ENCODE data around the gene JAZF1. TPM values are rescaled to one million over a fixed set of nuclear protein-coding genes. Genes with fewer than 3 reads are reported as not detected.

Gene JAZF1
- total and polyA plus RNA-seq, 10 of the 15 experiments (the other 5 are each of a cell fraction or from before 2014, with no cell fraction given), result 0.04 to 0.82 (median 0.15) TPM; not detected in 3

GRCh38 chr7:28161331-28161730, 19.3 kb downstream of the JAZF1 start (continued):
- TF ChIP-seq BCLAF1 (IDR thresholded peaks at IDR 0.05) (no peak), ZBTB40 (IDR thresholded peaks at IDR 0.05; ENCODE audit: borderline replicate concordance) (no peak), RCOR1 (conservative IDR thresholded peaks at IDR 0.05; ENCODE audit: low read depth, low read length) (no peak), PAX8 (IDR thresholded peaks at IDR 0.05) (no peak)

- ChIA-PET POLR2A (no interaction called here), SMC1A (ENCODE audit: uncharacterized antibody, unreplicated experiment) (no interaction called here), RAD21 (ENCODE audit: unreplicated experiment) (no interaction called here), CTCF (no interaction called here)
- 41% methylated on average over 4 of the region's 4 CpGs for WGBS (ENCODE audit: insufficient coverage, insufficient replicate concordance, low lambda C conversion rate, missing lambda C conversion rate)
- Histone ChIP-seq H3K27ac (ENCODE audit: control insufficient read depth, insufficient read depth) (no peak overlapping the region), H3K36me3 (ENCODE audit: control insufficient read depth in 2 of 2, insufficient read depth in 2 of 2, low read length in 1 of 2) (no peaks in the 10 kb centered on the region), H3K27me3 (replicated peaks in 1 of 2; ENCODE audit: control insufficient read depth in 2 of 2, insufficient read depth in 2 of 2, low read length in 1 of 2) (peaks cover 2 to 5% of the 10 kb centered on the region in 2 experiments; a peak in 3 of 4 replicates), H3K4me3 (no peak overlapping the region), H3K9ac (ENCODE audit: control insufficient read depth, insufficient read depth, low read length) (no peak overlapping the region), H3K4me2 (ENCODE audit: control insufficient read depth, insufficient read depth) (no peak overlapping the region), H2AFZ (ENCODE audit: control insufficient read depth, low read depth, low read length) (no peak overlapping the region), H3K79me2 (ENCODE audit: control insufficient read depth, insufficient read depth, low read length) (no peaks in the 10 kb centered on the region), H3K4me1 (ENCODE audit: control insufficient read depth, insufficient read depth, low read length) (peaks cover 7% of the 10 kb centered on the region), H3K9me3 (replicated peaks; ENCODE audit: control insufficient read depth, insufficient read depth, low read length) (no peaks in the 10 kb centered on the region), H4K20me1 (ENCODE audit: control insufficient read depth, insufficient read depth) (no peaks in the 10 kb centered on the region)
- FAIRE-seq, result no peak
- no peak for ATAC-seq
- intact Hi-C loops (cut with micrococcal nuclease; ENCODE audit: unreplicated experiment), result no loop called here
- no TSS peak for BruUV-seq (replicated peaks)
- DNase-seq (ENCODE audit: low read depth, low spot score), result no peak
- no peak for TF ChIP-seq MYB (IDR thresholded peaks at IDR 0.05; ENCODE audit: borderline replicate concordance, low read depth, low read length)
- TF ChIP-seq USF2 (IDR thresholded peaks at IDR 0.05; ENCODE audit: borderline replicate concordance, low read depth, low read length), result no peak
- TF ChIP-seq HSF1 (IDR thresholded peaks at IDR 0.05; ENCODE audit: low read depth, low read length), result no peak
- TF ChIP-seq RCOR1 (conservative IDR thresholded peaks at IDR 0.05; ENCODE audit: low read depth, low read length), result no peak
- TF ChIP-seq LARP7 (IDR thresholded peaks at IDR 0.05), result no peak
- TF ChIP-seq SREBF1 (IDR thresholded peaks at IDR 0.05; ENCODE audit: low read length), result no peak
- TF ChIP-seq YY1 (IDR thresholded peaks at IDR 0.05; ENCODE audit: low read depth, low read length), result no peak
- no peak for TF ChIP-seq CHD1 (IDR thresholded peaks at IDR 0.05; ENCODE audit: low read depth, low read length)
- TF ChIP-seq MXI1 (IDR thresholded peaks at IDR 0.05; ENCODE audit: low read depth, low read length), result no peak
- in situ Hi-C loops (cut with MboI), result no loop called here
These were observed 20.0 kb downstream of the JAZF1 start for GRCh38 chr7:28160551-28160991.
